AG04450 (cell line): ENCODE results near the gene C1orf116. TPM values are rescaled to one million over a fixed set of nuclear protein-coding genes. Genes with fewer than 3 reads are reported as not detected.

Source experiments
- CTCF ChIA-PET: fragments of 300-600, 350-600 bp; formaldehyde crosslinking; extraction: SDS; loops from one replicate; lab custom pipeline; 2022; ENCODE audit warnings: antibody characterized with exemption, inconsistent platforms; lab: Charles Lee
- POLR2A ChIA-PET: fragments of 350-600 bp; formaldehyde crosslinking; extraction: SDS; loops from one replicate; lab custom pipeline; 2021; ENCODE audit warnings: antibody characterized with exemption, inconsistent platforms; lab: Yijun Ruan, JAX
- DNase-seq: peaks from one replicate; pipeline ENCODE4 v3.0.0-alpha.2; 2011; ENCODE audit warnings: low read depth, low spot score
- H3K27ac ChIP-seq: one replicate; pipeline ENCODE4 v1.5.1; 2012; ENCODE audit warnings: low read depth, low read length, control low read depth
- H3K27me3 ChIP-seq: one replicate; pipeline ENCODE4 v1.6.0; 2012; ENCODE audit warnings: low read length; ENCODE audit not compliant: control insufficient read depth, insufficient read depth
- H3K4me3 ChIP-seq: 2 replicates; pipeline ENCODE4 v1.5.1; 2011; ENCODE audit warnings: mild to moderate bottlenecking, low read depth, low read length, control low read depth
- H3K9me3 ChIP-seq: 2 replicates; pipeline ENCODE4 v1.5.1; 2012; ENCODE audit warnings: low read length; ENCODE audit not compliant: control insufficient read depth, insufficient read depth
- polyA plus RNA-seq: library from polyadenylated mRNA; depleted of rRNA; stranded (reverse); fragments of >200 nt; gene quantifications from 2 replicates; pipeline ENCODE4 v1.2.3, GENCODE V29; 2011
- TF ChIP-seq, protein P1 (sequence below): IDR thresholded peaks from 2 replicates; pipeline ENCODE4 v1.5.1; 2011; ENCODE audit warnings: low read depth, low read length, control low read depth, inconsistent platforms

Gene C1orf116
- polyA plus RNA-seq, 1 experiment, result not detected

DNA sequence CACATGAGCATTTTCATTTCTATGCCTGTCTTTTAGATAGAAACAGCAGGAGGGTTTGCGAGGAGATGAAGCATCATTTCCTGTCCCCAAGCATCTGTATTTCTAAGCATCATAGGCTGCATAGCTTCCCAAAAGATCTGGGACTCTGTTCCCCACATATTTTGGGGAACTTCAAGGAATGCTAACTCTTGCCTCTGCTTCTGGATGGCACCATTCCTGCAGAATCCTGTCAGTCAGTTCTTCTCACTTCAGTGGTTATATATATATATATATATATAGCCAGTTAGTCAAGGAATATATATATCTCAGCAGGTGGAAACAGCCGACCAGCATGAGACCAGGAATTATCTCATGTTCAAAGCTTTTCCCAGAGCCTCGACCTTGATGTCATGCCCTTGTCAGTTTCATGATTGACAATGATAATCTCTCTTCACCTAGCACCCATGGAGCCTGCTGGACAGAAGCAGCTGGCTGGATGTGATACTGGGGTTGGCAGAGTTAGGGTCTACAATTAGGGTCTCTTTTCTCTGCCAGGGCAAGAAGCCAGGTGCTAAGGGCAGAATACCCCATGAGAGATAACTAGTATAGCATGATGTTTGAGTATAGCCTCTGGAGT is 22.9 kb upstream of the C1orf116 start:
- POLR2A ChIA-PET, result no interaction called here
- TF ChIP-seq, protein P1, sequence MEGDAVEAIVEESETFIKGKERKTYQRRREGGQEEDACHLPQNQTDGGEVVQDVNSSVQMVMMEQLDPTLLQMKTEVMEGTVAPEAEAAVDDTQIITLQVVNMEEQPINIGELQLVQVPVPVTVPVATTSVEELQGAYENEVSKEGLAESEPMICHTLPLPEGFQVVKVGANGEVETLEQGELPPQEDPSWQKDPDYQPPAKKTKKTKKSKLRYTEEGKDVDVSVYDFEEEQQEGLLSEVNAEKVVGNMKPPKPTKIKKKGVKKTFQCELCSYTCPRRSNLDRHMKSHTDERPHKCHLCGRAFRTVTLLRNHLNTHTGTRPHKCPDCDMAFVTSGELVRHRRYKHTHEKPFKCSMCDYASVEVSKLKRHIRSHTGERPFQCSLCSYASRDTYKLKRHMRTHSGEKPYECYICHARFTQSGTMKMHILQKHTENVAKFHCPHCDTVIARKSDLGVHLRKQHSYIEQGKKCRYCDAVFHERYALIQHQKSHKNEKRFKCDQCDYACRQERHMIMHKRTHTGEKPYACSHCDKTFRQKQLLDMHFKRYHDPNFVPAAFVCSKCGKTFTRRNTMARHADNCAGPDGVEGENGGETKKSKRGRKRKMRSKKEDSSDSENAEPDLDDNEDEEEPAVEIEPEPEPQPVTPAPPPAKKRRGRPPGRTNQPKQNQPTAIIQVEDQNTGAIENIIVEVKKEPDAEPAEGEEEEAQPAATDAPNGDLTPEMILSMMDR, result no peak
- CTCF ChIA-PET, result interaction anchor here (1.3 kb wide), 1 partner anchor 424 kb away, joined by 3 read pairs; no protein-coding TSS in a partner anchor

DNA sequence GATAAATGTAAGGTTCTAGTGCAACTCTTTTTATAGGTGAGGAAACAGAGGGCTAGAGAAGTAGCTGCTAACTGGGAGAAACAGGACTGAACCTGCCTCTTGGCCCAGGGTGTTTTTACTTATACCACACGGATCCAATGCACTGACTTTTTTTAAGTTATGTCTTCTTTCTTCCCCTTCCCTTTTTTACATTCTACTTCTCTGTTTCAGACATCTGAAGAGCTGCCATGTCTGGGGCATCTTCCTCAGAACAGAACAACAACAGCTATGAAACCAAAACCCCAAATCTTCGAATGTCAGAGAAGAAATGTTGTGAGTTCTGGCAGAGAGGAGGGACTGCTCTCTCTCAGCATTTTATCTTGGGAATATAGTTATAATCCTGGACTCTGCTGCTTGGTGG is 21.9 kb upstream of the C1orf116 start:
- no peak overlapping the region for H3K27ac ChIP-seq
- peaks cover 8% of the 10 kb centered on the region for H3K27me3 ChIP-seq
- no peak overlapping the region for H3K4me3 ChIP-seq
- TF ChIP-seq, protein P1, result no peak
- peaks cover 8% of the 10 kb centered on the region; the same call in 1 of the 2 replicates for H3K9me3 ChIP-seq
- CTCF ChIA-PET, result interaction anchor here (1.3 kb wide), 1 partner anchor 423 kb away, joined by 3 read pairs; no protein-coding TSS in a partner anchor
- DNase-seq, result no peak
- POLR2A ChIA-PET, result no interaction called here

More for the DNA sequence above, 22.9 kb upstream of the C1orf116 start:
- Histone ChIP-seq H3K27ac (no peak overlapping the region), H3K27me3 (peaks cover 8% of the 10 kb centered on the region), H3K4me3 (no peak overlapping the region), H3K9me3 (peaks cover 8% of the 10 kb centered on the region; the same call in 1 of the 2 replicates)
- DNase-seq, result no peak

DNA sequence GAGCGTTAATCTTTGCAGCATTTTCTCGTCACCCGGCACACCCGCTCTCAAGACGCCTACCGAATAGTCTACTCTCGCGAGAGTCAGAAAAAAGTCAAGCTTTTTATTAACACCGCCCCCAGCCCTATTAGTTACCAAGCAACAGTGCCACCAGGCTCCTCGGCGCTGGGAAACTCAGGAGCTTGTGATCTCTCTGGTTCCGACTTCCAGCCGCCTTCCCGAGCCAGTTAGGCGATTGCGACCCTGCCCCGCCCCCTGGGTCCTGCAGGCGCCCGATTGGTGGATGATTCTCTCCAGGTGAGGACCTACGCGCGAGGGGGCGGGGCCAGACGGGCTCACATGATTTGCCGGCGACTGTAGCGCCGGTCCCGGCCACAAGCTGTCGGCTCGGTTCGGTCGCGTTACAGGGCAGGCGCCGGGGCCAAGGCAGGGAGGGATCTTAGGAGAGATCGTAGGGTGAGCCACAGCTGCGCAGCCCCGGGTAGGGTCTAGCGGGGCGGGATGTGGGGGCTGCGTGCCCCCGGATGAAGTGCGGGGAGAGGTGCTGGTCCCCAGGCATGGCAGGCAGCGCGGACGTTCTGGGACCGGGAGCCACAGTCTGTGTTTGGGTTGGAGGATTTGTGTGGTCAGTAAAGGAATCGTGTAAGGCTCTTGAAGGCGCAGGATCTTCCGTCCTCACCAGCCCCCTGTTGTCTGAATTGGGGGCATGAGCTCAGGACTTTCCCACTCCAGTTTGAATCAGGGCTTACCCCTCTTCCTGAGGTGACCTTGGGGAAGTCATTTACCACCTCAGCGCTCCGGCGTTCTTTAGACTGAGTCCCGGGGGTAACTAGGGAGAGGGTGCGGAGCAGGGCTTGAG is 20.6 kb upstream of the C1orf116 start, which contains the start of gene PFKFB2:
Gene PFKFB2, plus strand, starts transcription at position 365 of the 859 bp plus-strand sequence. CDS start 1,443 bp downstream, outside the sequence.
- peaks cover 7% of the 10 kb centered on the region for H3K27me3 ChIP-seq
- ChIA-PET POLR2A (no interaction called here), CTCF (interaction anchor here (0.6 to 1.9 kb wide), 8 partner anchors 13 to 353 kb away, joined by 3 to 9 read pairs (median 4); no protein-coding TSS in a partner anchor)
- peak within 1 kb of the TSS; percentile 57 for H3K27ac ChIP-seq
- peaks cover 8% of the 10 kb centered on the region; the same call in 1 of the 2 replicates for H3K9me3 ChIP-seq
- TF ChIP-seq, protein P1, result no peak
- peak; percentile 69 for DNase-seq
- H3K4me3 ChIP-seq, result peak within 1 kb of the TSS; percentile 73

DNA sequence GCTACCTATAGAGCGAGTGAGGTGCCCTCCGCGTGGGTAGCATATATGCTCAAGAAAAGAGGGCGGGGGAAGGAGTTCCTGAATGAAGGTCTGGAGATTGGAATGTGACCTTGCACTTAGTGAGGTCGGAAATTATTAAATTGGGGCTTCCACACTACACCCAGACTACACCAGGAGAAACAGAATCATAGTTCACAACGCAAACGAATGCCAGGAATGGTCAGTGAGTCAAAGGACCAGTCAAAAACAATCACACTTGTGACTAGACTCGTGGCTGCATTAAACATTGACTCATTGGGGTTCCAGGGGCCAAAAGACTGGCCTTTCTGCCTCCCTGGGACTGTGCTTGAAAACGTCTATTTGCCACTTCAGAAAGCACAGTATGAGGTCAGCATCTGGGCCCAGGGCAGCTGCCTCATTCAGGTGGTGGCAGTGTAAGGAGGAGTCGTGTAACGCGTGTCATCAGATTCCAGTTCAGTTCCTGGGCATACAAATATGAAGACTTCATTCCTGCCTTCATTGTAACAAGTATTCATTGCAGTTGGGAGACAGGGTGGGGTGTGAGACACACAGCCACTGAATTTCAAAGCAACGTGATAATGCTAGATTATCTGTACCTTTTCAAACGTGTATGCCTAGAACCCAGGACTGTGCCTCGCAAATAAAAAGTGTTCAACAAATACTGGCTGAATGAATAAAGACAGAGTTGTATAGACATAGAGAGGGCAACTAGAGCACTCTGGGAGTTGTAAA is 18.8 kb upstream of the C1orf116 start, which contains the start of gene YOD1:
Gene YOD1, minus strand, starts transcription at position 18 of the 753 bp plus-strand sequence. CDS start 178 bp downstream, outside the sequence.
- H3K4me3 ChIP-seq, result peak within 1 kb of the TSS; percentile 75
- CTCF ChIA-PET, result interaction anchor here (0.7 kb wide), 1 partner anchor 27 kb away, joined by 3 read pairs; no protein-coding TSS in a partner anchor
- H3K9me3 ChIP-seq, result peaks cover 8% of the 10 kb centered on the region; the same call in 1 of the 2 replicates
- H3K27me3 ChIP-seq, result peaks cover 7% of the 10 kb centered on the region
- no peak for DNase-seq
- POLR2A ChIA-PET, result interaction anchor here (1.1 kb wide), 1 partner anchor 27 kb away, joined by 4 read pairs; no protein-coding TSS in a partner anchor
- TF ChIP-seq, protein P1, result no peak
- peak within 1 kb of the TSS; percentile 79 for H3K27ac ChIP-seq
